ENCODE measurements around the gene PIK3R6.

Gene PIK3R6

DNA sequence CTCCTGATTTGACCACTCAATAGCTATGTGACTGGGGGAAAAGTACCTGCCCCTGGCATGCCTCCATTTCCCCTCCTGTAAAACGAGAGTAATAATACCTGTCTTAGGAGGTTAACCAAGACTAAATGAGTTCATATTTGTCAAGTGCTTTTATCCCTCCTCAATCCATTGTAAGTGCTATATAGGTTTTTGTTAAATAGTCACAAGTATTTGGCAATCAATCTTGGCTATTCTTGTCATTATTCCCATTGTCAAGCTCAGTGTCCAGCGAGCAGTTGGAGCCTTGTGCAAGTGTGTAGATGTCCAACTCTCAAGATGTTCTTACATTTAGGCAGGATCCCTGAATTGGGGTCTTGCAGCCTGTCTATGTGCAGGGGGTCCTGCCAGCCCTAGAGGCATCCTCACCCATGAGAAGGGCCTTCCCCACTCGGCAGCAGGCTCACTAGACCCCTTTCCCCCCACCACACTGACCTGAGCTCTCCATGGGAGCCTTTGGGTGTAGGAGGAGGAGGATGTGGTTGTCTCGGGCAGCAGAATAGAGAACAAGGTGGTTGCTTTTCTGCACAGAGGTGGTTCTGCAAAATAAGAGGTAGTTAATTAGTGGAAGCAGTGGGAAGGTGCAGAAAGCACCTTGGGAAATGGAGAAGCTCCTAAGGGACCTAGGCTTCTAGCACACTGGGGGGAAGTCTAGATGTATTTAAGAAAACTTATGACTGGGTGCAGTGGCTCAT is 18.0 kb downstream of the PIK3R6 start:
- DNase-seq, result no peak

GRCh38 chr17:8847891-8848290 is 19.6 kb downstream of the PIK3R6 start:
- no peak for DNase-seq

DNA sequence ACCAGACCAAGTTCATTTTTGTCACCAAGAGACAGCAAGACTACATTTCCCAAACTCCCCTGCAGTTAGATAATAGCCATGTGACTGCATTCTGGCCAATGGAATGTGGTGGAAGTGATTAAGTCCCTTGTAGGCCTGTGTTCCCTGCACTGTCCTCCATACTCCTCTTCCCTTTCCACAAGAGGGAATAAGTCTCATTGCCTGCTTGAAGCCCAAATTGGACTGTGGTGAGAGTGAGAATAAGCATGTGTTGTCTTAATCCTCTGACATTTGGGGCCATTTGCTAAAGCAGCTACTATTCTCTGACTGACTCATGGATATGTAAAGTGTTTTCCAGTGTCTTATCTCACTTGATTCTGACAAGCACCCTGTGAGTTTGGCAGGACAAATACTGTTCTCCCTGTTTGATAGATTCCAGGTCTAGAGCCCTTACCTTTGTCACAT is 20.7 kb downstream of the PIK3R6 start:
- peak; percentile 78 for DNase-seq

- DNase-seq, result no peak
Measured at GRCh38 chr17:8844229-8845218, 22.9 kb downstream of the PIK3R6 start.

DNA sequence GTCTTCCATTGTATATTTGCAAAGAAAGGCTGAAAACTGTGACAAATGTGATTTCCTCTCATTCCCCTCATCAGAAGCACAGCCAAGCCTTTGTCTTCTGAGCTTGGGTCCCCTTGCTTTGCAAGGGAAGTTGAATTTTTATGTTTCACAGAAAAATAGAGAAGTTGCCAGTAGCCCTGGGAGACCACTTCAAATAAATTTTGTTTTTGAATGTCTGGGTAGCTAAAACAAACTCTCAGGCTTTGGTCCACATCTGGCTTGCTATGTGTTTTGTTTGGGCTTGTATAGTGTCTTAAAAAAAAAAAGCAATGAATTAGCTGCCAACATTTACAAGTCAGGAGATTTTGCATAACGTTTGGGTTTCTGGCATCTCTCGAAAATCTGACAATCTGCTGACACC is 24.1 kb downstream of the PIK3R6 start:
- no peak for DNase-seq

- no peak for DNase-seq
Measured at GRCh38 chr17:8841844-8842243, 25.6 kb downstream of the PIK3R6 start.

DNA sequence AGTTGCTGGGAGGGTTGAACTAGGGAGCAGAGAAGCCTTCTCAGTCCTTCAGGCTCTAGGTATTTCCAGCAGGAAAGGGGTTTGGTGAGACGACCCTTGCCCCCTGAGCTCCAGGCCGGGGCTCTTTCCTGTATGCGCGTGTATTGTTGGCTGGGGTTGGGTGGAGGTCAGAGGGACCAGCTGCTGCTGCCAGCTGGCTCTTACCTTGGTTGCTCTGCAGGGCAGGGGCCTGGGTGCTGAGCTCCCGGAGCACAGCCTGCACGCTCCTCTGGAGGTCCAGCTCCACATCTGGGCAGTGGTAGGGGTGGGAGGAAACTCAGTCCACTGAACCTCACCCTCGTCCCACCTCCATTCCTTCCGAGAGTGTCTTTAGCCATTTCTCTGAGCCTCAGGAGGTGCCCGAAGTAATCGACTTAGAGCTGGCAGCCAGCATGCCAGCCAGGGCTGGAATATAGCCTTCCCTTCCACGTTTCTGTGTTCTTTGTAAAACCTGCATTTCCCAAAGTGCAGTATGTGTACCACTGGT is 28.0 kb downstream of the PIK3R6 start:
- no peak for DNase-seq

- no peak for DNase-seq
Measured at GRCh38 chr17:8838551-8839095, 28.9 kb downstream of the PIK3R6 start.

DNA sequence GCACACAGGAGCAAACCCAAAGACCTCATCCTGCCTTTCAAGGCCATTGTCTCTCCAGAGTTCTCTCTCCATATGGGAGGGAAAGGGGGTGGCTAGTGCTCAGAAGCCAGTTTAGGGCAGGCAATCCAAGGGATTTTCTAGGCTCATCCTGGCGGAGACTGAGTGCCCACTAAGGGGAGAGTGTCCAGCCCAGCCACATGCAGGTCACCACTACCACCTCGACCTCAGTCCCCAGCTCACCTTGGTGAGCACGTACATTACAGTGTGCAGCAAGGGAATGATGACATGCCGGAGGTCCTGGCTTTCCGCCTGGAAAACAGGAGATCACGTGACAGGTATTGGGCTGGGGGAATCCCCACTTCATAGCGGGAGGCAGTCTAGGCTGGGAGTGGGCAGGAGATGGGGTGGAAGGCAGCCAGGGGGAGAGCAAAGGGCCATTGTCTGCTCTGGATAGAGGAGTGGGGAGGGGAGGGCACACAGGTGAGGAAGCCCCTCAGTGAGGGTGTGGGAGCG is 29.9 kb downstream of the PIK3R6 start:
- no peak for DNase-seq

GRCh38 chr17:8836821-8837562 is 30.5 kb downstream of the PIK3R6 start:
- no peak for DNase-seq

GRCh38 chr17:8835631-8836364 is 31.7 kb downstream of the PIK3R6 start:
- DNase-seq, result no peak

DNA sequence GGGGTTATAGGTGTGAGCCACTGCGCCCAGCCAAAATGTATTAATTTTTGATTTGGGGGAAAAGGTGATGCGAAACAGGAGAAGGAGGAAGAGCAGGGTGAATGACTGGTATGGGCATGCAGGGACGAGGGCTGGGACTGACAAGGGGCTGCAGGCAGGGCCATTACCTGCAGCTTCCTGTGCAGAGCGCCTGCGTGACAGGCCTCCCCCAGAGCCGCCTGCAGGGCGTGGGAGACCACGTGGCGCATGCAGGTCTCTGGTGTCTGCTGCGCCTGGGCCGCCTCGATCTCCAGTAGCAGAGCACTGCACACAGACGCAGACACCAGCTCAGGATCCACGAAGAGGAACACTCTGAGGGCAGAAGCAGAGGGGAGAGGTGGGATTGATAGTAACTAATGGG is 32.4 kb downstream of the PIK3R6 start:
- DNase-seq, result no peak

DNA sequence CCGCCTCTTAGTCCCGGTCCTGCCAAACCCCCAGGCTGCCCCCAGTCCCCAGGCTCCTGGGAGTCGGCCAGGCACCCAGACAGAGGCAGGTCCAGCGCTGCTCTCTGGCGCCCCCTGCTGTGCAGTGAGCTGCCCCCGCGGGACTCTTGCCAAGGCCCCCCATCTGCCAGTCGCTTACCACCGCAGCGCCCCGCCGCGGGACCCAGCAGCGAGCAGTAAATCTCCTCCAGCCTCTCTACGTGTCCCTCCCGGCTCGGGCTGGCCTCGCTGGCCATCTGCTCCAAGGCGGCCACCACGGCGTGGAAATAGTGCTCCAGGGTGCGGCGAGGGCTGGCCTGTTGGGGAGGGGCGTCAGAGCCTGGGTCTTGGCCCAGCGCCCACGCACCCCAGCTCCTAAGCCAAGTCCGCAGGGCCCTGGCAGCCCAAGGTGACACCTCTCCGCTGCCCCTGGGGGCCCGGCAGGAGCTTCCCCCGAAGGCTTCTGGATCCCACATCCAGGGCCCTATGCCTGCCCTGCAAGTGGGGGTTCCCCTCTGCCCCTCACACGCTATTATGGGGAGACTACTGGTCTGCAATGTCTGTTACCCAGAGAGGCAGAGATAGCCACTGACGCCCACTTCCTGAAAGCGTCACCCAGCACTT is 34.6 kb downstream of the PIK3R6 start:
- peak; percentile 89 for DNase-seq

- no peak for DNase-seq
Measured at GRCh38 chr17:8831234-8831849, 36.1 kb downstream of the PIK3R6 start.

DNA sequence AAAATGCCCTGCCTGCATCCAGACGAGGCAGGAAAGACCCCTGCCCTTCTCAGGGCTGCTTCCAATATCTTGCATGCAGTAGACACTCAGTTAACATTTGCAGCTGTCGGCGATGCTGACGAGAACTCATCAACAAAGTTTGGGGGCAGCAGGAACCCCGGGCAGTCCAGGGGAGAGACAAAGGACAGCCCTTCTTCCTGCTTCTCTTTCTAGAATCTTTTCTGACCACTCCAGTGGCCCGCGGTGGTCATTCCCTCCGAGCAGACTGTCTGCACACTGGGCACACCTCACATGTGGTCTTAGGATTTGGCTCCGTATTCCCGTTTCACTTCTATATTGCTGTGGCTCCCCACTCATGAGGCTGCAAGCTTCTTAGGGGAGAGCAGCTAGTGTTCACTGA is 37.3 kb downstream of the PIK3R6 start:
- no peak for DNase-seq

DNA sequence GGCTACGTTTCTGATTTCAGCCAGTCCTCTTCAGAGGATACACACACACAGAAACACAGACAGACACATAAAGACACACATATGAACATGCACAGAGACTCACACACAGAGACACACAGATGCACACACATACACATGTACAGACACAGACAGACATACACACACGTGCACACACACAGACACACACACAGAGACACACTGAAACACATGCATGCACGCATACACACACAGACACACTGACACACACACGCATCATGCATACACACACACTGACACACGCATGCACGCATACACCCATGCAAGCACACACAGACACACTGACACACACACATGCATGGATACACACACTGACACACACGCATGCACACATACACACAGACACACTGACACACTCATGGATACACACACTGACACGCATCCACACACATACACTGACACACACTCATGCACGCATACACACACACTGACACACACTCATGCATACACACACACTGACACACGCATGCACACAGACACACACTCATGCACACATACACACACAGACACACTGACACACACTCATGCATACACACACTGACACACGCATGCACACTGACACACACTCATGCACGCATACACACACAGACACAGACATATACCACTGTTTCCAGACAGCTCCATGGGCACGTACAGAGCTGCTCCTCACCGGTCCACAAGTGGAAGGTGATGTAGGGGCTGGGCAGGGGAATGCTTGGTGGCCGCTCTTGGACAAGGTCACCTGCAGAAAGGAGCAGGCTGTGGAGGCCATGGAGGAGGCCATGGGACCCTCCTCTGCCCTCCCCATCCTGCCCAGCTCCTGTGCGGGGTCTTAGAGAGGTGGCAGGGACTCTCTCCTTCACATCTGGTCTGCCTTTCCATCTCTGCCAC is 38.2 kb downstream of the PIK3R6 start:
- DNase-seq, result no peak

DNA sequence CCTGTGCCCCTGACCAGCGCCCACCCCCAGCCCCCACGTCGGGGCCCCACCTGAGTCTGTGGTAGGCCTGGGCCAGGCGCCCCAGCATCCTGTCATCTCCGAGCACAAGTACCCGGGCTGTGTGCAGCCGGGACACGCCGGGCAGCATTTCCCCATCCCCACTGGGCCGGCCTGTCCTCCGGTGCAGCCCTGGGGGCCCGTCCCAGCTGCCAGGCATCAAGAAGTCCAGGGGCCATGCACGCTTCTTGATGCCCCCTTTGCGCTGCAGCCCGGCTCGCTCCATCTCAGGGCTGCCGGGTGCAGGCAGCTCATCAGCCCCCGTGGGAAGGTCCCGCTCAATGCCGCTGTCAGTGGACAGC is 39.0 kb downstream of the PIK3R6 start:
- no peak for DNase-seq

- DNase-seq, result no peak
Measured at GRCh38 chr17:8826808-8827435, 40.6 kb downstream of the PIK3R6 start.

- no peak for DNase-seq
Measured at GRCh38 chr17:8825802-8826201, 41.7 kb downstream of the PIK3R6 start.

Measured in NCI-H82 (cell line).